ENCODE results near the gene KIF1B.

The KIF1B gene

GRCh38 chr1:10387677-10388386 lies 177.5 kb downstream of the KIF1B start:
- Histone ChIP-seq H3K27ac (peak overlapping the region; percentile 36; the same call in 1 of the 2 replicates), H3K79me2 (ENCODE audit: insufficient read depth, low read depth) (no peaks in the 10 kb centered on the region), H3K27me3 (ENCODE audit: insufficient read depth, low read depth) (no peaks in the 10 kb centered on the region), H3K36me3 (ENCODE audit: insufficient read depth) (no peaks in the 10 kb centered on the region), H3K4me3 (IDR thresholded peaks at IDR 0.05; ENCODE audit: insufficient read depth, low read depth, low read length) (no peak overlapping the region), H3K9ac (no peak overlapping the region), H2AFZ (ENCODE audit: low read depth) (0 out of 2 replicates have a peak overlapping the region, but pooled peaks have one; percentile 23), H3K4me1 (ENCODE audit: low read depth, poor library complexity, severe bottlenecking) (peaks cover 12% of the 10 kb centered on the region), H4K20me1 (ENCODE audit: insufficient read depth) (no peaks in the 10 kb centered on the region), H3K4me2 (peak overlapping the region; percentile 44; the same call in 1 of the 2 replicates)
- TF ChIP-seq CTCF (conservative IDR thresholded peaks at IDR 0.05; ENCODE audit: low read depth, low read length) = no peak

GRCh38 chr1:10388387-10388715 lies 178.0 kb downstream of the KIF1B start:
- H2AFZ ChIP-seq (ENCODE audit: low read depth) = 0 out of 2 replicates have a peak overlapping the region, but pooled peaks have one; percentile 23

GRCh38 chr1:10389271-10389973 lies 179.1 kb downstream of the KIF1B start:
- Histone ChIP-seq H3K9ac (no peak overlapping the region), H4K20me1 (ENCODE audit: insufficient read depth) (no peaks in the 10 kb centered on the region), H3K27me3 (ENCODE audit: insufficient read depth, low read depth) (no peaks in the 10 kb centered on the region), H3K4me1 (ENCODE audit: low read depth, poor library complexity, severe bottlenecking) (peaks cover 12% of the 10 kb centered on the region), H3K79me2 (ENCODE audit: insufficient read depth, low read depth) (no peaks in the 10 kb centered on the region), H2AFZ (ENCODE audit: low read depth) (no peak overlapping the region), H3K4me3 (IDR thresholded peaks at IDR 0.05; ENCODE audit: insufficient read depth, low read depth, low read length) (no peak overlapping the region), H3K4me2 (no peak overlapping the region), H3K27ac (no peak overlapping the region), H3K36me3 (ENCODE audit: insufficient read depth) (no peaks in the 10 kb centered on the region)
- no peak for TF ChIP-seq CTCF (conservative IDR thresholded peaks at IDR 0.05; ENCODE audit: low read depth, low read length)

More at GRCh38 chr1:10388387-10388715, 178.0 kb downstream of the KIF1B start:
- H3K36me3 ChIP-seq (ENCODE audit: insufficient read depth) = no peaks in the 10 kb centered on the region
- no peaks in the 10 kb centered on the region for H4K20me1 ChIP-seq (ENCODE audit: insufficient read depth)
- H3K27ac ChIP-seq = no peak overlapping the region; the same call in 1 of the 2 replicates
- peaks cover 12% of the 10 kb centered on the region for H3K4me1 ChIP-seq (ENCODE audit: low read depth, poor library complexity, severe bottlenecking)
- H3K79me2 ChIP-seq (ENCODE audit: insufficient read depth, low read depth) = no peaks in the 10 kb centered on the region
- no peak for TF ChIP-seq CTCF (conservative IDR thresholded peaks at IDR 0.05; ENCODE audit: low read depth, low read length)
- H3K27me3 ChIP-seq (ENCODE audit: insufficient read depth, low read depth) = no peaks in the 10 kb centered on the region
- no peak overlapping the region for H3K9ac ChIP-seq
- no peak overlapping the region for H3K4me3 ChIP-seq (IDR thresholded peaks at IDR 0.05; ENCODE audit: insufficient read depth, low read depth, low read length)
- H3K4me2 ChIP-seq = peak overlapping the region; percentile 44; the same call in 1 of the 2 replicates

- Histone ChIP-seq H2AFZ (ENCODE audit: low read depth) (no peak overlapping the region), H3K4me2 (no peak overlapping the region), H3K4me3 (IDR thresholded peaks at IDR 0.05; ENCODE audit: insufficient read depth, low read depth, low read length) (no peak overlapping the region), H3K4me1 (ENCODE audit: low read depth, poor library complexity, severe bottlenecking) (peaks cover 24% of the 10 kb centered on the region), H4K20me1 (ENCODE audit: insufficient read depth) (no peaks in the 10 kb centered on the region), H3K36me3 (ENCODE audit: insufficient read depth) (0 out of 2 replicates have a peak, but pooled peaks cover under 1% of the 10 kb centered on the region), H3K9ac (no peak overlapping the region), H3K27ac (no peak overlapping the region), H3K27me3 (ENCODE audit: insufficient read depth, low read depth) (no peaks in the 10 kb centered on the region), H3K79me2 (ENCODE audit: insufficient read depth, low read depth) (peaks cover 24% of the 10 kb centered on the region)
- TF ChIP-seq CTCF (conservative IDR thresholded peaks at IDR 0.05; ENCODE audit: low read depth, low read length) = no peak
These were observed 186.5 kb downstream of the KIF1B start for GRCh38 chr1:10396870-10397269.

All from KMS-11 (cell line).